Measurements from ENCODE around the gene SSH2.
"Not testable (repeated sequence)": the region's sequence is repeated elsewhere in the genome, so short reads cannot be mapped to it uniquely, and the experiment has no call there.

The SSH2 gene

GRCh38 chr17:29652976-29653375 lies 277.1 kb downstream of the SSH2 start:
- DNase-seq, result no peak

- DNase-seq, result not testable (repeated sequence)
Measured at GRCh38 chr17:29651913-29652312, 278.1 kb downstream of the SSH2 start.

GRCh38 chr17:29650396-29650795 lies 279.6 kb downstream of the SSH2 start:
- no peak for DNase-seq

- DNase-seq, result no peak
Measured at GRCh38 chr17:29649359-29649758, 280.7 kb downstream of the SSH2 start.

- DNase-seq, result no peak
Measured at GRCh38 chr17:29648005-29648404, 282.0 kb downstream of the SSH2 start.

- DNase-seq, result no peak
Measured at GRCh38 chr17:29645515-29646051, 284.4 kb downstream of the SSH2 start.

- no peak for DNase-seq
Measured at GRCh38 chr17:29643817-29644160, 286.2 kb downstream of the SSH2 start.

GRCh38 chr17:29642171-29642611 lies 287.8 kb downstream of the SSH2 start:
- DNase-seq, result no peak

- no peak for DNase-seq
Measured at GRCh38 chr17:29640981-29641642, 288.9 kb downstream of the SSH2 start.

- DNase-seq, result no peak
Measured at GRCh38 chr17:29640413-29640812, 289.6 kb downstream of the SSH2 start.

GRCh38 chr17:29633886-29634285 lies 296.1 kb downstream of the SSH2 start:
- DNase-seq, result no peak

- DNase-seq, result no peak
Measured at GRCh38 chr17:29630630-29631193, 299.3 kb downstream of the SSH2 start.

GRCh38 chr17:29629839-29630238 lies 300.2 kb downstream of the SSH2 start:
- no peak for DNase-seq

GRCh38 chr17:29628644-29629043 lies 301.4 kb downstream of the SSH2 start:
- DNase-seq, result no peak

GRCh38 chr17:29627951-29628350 lies 302.1 kb downstream of the SSH2 start:
- DNase-seq, result no peak

GRCh38 chr17:29625037-29625750 lies 304.8 kb downstream of the SSH2 start:
- DNase-seq, result no peak

GRCh38 chr17:29624586-29624985 lies 305.4 kb downstream of the SSH2 start:
- no peak for DNase-seq

- DNase-seq, result no peak
Measured at GRCh38 chr17:29623283-29623647, 306.8 kb downstream of the SSH2 start.

GRCh38 chr17:29622337-29623282 lies 307.4 kb downstream of the SSH2 start, which contains the start of gene CORO6:
CORO6 (minus strand) TSS chr17:29622912; CDS start chr17:29621421, 1,491 bp downstream.
- no peak for DNase-seq

- no peak for DNase-seq
Measured at GRCh38 chr17:29621751-29622194, 308.3 kb downstream of the SSH2 start.

- no peak for DNase-seq
Measured at GRCh38 chr17:29620779-29621500, 309.1 kb downstream of the SSH2 start.

GRCh38 chr17:29620271-29620670 lies 309.8 kb downstream of the SSH2 start:
- DNase-seq, result no peak

Data from 8988T (cell line).